Measurements from ENCODE around the gene GSG1L. TPM values are rescaled to one million over a fixed set of nuclear protein-coding genes. Genes with fewer than 3 reads are reported as not detected.
A peak's percentile ranks its signal among the peaks of the same experiment; 100 is the strongest.
"Not testable (repeated sequence)": the region's sequence is repeated elsewhere in the genome, so short reads cannot be mapped to it uniquely, and the experiment has no call there.

GSG1L gene
- polyA plus RNA-seq, 10 donors, result 1.6 to 3.7 (median 2.5) TPM

DNA sequence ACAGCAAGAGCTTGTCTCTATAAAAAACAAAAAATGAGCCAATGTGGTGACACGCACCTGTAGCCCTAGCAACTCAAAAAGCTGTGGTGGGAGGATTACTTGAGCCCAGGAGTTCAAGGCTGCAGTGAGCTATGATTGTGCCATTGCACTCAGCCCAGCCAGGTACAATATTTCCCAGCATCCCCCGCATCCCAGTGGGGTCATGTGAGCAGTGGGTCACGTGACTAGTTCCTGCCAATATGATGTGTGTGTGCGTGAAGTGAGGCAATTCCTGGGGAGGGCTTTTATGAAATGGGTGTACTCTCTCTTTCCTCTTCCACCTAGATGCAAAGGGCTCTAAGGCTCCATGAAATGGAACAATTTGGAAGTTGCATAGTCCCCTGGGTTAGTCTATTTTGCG lies 81.3 kb downstream of the GSG1L start:
- no peak for DNase-seq

DNA sequence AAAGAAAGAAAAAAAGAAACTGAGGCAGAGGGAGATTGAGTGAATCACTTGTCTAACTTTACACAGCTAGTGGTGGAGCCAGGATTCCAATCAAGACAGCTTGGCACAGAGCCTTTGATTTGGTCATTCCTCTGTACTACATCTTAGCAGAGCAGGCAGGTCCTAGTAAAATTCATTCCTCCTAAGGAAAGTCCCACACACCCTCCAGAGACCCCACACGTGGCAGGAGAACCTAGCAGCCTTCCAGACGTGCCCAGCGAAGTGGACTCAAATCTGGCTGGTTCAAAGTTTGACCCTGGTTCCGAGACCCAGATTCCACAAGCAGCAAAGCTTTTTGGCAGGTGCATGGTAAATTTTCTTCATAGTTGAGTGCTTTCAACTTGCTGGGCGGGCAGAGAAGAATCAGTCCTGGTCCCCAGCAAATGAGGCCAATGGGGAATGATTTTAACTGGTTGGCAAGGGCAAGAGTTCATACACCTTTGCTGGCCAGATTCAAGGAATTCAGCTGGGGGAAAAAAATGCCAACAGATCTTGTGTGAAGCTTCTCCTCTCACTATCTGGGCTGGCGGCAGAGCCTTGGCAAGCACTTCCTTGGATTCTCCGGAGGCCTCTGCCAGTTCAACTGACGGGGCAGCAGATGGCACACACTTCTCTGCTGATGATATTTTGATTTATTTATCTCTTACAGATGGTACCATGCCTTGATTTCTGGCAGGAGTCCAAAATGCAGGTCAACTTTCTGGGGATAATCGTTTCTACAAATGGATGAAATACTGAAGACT lies 82.4 kb downstream of the GSG1L start:
- peak in 1 of 3 donors; percentile 43 for DNase-seq

DNA sequence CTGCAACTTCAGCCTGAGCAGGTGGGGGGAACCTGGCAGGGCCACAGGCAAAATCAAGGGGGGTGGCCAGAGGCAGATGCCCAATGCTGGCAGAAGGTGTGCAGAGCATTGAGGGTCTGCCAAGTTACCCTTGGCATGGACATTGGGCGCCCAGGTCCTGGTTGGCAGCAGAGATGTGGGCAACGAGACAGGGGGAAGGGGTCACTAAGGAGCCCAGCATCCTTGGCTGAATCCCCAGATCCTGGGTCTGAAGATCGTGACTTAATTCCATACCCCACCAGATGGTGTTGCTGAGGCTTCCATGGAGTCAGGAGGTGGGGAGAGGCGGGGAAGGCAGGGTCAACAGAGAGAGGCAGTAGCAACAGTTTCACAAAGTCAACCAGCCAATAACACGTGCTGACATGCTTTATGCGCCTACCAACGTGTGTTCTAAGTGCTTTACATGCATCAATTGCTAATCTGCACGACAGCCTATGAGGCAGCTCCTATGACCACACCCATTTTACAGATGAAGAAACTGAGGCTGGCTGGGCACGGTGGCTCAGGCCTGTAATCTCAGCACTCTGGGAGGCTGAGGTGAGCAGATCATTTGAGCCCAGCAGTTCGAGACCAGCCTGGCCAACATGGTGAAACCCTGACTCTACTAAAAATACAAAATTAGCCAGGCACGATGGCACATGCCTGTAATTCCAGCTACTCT lies 83.3 kb downstream of the GSG1L start:
- peak in 1 of 3 donors; percentile 46 for DNase-seq

DNA sequence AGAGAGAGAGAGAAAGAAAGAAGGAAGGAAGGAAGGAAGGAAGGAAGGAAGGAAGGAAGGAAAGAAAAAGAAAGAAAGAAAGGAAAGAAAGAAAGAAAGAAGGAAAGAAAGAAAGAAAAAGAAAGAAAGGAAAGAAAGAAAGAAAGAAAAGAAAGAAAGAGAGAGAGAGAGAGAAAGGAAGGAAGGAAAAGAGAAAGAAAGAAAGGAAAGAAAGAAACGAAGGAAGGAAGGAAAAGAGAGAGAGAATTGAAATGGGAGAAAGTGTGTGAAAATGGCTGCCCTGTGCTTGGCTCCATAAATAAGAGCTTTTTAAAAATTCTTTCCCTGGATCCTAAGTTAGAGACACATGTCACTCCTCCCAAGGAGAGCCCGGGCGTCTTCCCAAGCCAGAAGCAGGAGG lies 83.8 kb downstream of the GSG1L start:
- DNase-seq, result not testable (repeated sequence)

DNA sequence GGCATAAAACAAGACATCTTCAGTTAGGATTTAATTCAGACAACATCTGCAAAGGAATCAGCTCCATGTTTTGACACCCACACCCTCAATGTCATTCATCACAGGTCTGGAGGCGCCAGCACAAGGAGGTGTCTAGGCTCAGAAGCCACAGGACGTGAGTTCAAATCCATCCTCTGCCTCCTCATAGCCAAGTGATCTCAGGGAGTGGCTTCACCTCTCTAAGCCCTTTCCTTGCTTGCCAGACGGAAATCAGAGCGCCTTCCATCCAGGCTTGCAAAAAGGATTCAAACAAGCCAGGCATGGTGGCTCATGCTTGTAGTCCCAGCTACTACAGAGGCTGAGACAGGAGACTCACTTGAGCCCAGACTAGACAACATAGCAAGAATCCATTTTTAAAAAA lies 84.6 kb downstream of the GSG1L start:
- DNase-seq, result no peak

DNA sequence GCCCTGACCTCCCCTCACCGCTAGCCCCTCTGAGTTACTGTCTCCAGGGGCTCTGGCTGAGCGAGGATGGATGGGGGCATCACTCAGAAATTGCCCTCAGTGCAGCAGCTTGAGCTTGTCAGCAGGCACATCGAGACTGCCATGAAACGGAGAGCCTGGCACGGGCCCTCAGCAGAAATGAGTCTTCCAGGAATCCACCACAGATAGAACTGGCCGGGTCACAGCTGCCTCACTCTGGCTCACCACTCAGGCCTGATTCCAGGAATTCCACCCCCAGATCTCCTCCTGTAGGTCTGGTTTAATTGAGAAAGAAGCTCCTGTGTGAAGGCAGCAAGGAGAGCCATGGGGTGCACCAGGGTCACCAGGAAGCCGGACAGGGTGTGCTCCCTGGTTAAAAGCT lies 85.5 kb downstream of the GSG1L start:
- peak; percentile 33 to 63 (median 51) for DNase-seq

DNA sequence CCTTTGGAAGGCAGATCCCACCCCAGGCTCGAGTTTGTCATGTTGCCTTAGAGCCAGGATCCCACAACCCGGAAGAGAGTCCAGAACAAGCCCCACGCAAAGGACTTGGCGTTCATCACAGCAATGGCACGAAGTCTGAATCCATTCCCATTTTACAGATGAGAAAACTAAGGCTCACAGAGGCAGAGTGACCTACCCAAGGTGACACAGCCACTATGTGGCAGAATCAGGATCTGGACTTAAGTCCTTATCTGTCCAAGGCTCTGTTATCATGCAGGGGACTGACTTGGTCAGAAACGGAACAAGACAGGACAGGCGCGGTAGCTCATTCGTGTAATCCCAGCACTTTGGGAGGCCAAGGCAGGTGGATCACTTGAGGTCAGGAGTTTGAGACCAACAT lies 86.5 kb downstream of the GSG1L start:
- DNase-seq, result no peak

DNA sequence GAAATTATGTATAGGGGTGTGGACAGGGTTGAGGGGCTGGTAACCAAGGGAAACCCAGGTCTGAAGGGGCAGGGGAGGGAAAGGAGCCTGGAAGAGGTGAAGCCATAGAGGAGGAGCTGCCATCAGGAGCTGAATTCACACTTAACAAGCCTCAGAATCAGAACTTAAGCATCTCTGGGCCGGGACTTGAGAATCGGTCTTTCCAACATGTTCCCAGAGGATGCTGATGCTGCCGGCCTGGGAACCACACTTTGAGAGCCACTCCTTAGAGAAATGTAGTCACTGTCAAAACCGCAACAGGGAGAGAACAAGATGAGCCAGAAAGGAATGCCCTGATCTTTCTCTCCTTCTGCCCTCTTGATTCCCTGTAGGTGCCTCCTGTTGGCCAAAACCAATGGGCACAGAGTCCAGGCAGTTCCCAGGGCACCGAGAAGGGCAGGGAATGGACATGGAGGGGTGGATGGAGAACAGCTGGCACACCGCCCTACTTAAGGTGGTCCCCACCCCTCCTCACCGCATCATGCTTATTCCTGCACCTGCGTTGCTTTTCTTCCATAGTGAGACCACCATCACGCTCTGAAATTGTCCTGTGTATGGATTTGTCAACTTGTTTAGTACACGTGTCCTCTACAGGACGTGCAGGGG lies 88.5 kb downstream of the GSG1L start:
- DNase-seq, result no peak

DNA sequence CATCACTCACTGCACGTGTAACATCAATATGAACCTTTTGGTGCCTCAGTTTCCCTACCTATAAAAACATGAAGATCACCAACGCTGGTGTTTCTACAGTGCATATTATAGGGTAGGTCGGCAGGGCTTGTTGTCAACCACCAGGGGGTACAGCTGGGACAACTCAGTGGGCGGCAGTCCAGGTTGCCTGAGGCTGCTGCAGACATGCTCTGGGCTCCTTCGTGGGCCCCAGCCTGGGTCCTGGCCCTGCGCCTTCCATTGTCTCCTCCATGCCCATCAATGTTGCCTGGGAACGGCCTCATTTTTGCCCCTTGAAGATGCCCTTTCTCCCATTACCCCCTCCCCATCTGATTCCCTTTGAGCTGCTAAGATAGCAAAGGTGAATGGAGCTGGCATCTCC lies 89.8 kb downstream of the GSG1L start:
- no peak for DNase-seq

DNA sequence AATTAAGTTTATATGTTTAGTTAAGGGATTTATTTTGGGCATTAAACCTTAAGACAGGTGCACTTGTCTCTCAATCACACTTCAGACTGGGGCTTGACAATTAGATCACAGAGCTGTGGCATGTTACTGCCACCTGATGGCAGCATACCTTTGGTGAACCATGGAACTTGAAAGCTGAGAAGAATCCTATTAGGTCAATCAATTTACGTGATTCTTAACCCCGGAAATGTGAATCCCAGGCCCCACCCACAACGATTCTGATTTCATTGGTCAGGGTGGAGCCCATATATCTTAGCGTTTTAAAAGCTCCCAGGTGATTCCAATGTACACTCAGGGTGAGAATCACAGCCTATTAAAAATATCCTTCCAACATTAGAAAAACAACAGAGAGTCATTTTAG lies 91.0 kb downstream of the GSG1L start:
- peak in 2 of 3 donors; percentile 7 to 31 for DNase-seq

DNA sequence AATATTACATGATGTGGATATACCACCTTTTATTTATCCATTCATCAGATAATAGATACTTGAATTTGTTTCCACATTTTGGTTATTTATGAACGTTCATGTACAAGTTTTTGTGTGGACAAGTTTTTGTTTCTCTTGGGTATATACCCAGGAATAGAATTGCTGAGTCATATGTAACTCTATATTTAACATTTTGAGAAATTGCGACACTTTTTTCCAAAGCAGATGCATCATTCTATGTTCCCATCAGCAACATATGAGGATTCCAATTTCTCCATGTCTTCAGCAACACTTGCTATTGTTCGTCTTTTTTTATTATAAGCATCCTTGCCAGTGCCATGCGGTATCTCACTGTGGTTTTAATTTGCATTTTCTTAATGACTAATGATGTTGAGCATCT lies 93.9 kb downstream of the GSG1L start:
- no peak for DNase-seq

DNA sequence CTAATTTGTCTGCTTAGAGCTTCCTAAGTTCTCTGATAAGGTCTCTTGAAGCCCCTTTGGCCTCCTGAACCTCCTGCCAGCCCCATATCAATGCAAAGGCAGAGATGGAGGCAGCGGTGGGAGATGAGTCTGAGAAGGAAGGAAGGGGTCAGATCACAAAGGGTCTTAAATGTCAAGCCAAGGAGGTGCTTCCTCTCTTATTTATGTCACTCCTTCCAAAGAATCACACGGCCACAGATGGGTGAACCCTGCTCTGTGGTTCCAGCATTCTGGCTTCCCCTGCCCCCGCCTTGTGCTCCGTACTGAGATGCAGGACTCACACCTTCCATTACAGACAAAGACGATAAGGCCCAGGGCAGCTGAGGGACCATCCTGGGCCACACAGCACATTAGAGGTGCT lies 96.3 kb downstream of the GSG1L start:
- no peak for DNase-seq

DNA sequence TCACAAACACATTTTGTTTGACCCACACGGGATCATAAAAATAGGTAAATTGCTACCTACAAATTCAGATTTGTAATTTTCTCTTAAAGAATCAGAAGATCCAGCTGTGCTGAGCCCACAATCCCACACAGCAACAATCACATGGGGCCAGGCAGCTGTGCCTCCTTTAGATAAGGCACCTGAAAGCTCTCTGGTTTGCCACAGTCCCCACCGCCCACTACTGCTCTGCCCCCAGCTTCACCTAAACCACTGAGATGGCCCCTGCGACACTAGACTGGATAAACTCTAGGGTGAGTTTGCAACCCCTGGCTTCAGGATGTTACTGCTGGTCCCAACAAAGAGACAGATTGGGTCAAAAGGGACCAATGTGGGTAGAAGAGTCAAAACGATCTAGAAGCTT lies 96.8 kb downstream of the GSG1L start:
- DNase-seq, result no peak

DNA sequence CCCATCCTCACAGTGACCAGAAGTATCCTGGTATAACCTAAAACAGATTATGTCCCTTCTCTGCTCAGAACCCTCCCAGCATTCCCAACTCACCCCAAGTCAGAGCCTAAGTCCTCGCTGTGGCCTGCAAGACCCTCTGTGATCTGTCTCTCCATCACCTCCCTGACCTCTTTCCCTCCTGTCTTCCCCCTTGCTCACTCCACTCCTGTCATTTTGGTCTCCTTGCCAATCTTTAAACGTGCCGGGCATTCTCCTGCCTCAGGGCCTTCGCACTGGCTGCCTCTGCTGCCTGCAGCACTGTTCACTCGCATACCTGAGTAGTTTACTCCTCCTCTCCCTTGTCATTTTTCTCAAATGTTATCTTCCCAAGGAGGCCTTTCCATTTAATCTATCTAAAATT lies 97.7 kb downstream of the GSG1L start:
- no peak for DNase-seq

DNA sequence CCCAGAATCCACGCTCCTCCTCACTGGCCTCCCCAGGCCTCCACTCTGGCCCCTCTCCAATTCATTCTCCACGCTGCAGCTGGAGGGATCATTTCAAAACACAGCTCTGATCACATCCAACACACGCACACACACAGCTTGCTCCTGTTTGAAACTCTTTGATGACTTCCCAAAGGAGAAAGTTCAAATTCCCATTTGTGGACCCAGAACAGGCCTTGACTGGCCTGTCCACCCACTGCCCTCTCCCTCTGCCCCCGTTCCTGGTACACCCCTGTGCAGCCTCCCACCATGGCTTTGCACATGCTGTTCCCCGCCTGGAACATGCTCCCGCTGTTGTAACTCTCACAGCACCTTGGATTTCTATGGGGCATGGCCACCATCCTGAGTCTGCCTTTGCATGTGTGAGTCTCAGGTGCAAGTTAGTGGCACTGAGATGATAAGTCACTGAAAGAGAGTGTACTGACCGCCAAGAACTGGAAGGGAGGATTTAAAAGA lies 100.0 kb downstream of the GSG1L start:
- no peak for DNase-seq

DNA sequence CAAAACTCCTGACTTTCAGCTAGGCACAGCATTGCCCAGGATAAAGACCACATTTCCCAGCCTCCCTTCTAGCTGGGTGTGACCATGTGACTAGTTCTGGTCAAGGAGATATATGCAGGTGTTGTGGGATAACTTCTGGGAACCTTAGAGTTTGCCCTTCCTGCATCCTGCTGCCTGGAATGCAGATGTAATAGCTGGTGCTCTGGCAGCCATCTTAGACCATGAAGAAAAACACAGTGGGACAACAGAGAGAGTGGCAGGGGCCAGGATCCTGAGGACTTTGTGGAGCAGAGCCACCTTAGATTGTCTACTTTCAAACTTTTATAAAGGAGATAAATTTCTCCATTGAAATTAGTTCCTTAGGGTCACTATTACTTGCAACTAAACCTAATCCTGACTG lies 101.3 kb downstream of the GSG1L start:
- DNase-seq, result no peak

DNA sequence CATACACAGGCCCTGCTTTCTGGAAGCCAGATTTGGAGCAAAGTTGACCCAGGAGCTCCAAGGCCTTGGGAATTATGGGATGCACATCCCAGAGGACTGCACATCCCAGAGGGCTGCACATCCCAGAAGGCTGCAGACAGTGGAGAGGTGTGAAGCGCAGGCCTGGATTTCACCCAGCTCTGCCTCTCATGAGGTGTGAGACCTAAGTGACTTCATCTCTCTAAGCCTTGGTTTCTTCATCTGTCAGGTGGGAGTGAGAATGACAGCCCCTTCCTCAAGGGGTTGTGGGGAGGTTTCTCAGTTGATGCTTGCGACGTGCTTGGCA lies 102.3 kb downstream of the GSG1L start:
- DNase-seq, result no peak

DNA sequence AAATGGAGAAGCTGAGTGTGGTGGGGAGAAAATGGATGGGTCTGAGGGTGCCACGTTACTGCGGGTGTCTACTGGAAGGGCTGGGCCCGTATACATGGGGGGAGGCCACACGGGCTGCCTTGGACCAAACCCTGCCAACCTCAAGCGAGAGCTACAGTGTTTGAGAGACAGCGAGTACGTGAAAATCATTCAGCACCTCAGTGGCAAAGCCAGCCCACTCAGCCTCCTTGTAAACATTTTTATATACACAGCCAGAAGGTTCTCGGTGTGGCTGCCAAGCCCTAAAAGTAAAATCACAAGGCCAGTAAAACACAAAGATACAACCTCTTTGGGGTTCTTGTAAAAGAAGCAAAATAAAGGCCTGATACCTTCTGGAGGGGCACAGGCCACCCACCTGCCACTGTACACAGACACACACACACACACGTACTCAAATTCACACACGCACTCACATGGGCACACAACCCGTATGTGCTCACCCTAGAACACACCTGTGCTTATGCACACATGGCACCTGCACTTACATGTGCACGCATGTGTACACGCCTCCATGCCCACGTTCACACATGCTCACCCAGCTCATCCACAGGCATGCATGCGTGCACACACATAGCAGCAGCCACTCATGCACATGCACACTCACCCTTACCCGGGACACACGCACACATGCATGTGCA lies 102.8 kb downstream of the GSG1L start:
- no peak for DNase-seq

DNA sequence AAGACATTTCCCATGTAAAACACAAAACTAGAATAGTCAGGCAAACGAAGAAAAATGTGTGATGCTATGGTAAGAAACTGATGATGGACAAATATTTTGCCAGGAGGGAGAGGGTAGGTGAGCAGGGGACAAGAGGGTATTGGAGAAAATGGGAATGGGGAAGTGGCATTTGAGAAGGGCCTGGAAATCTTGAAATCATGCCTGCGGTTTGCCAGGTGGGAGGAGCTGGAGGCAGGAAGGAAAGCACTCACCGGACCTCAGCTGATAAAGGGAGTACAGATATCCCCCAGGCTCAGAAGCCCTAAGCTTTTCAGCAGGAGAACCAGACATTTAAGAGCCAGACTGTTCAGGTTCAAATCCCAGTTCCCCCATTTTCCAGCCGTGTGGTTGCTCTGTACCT lies 103.6 kb downstream of the GSG1L start:
- no peak for DNase-seq

DNA sequence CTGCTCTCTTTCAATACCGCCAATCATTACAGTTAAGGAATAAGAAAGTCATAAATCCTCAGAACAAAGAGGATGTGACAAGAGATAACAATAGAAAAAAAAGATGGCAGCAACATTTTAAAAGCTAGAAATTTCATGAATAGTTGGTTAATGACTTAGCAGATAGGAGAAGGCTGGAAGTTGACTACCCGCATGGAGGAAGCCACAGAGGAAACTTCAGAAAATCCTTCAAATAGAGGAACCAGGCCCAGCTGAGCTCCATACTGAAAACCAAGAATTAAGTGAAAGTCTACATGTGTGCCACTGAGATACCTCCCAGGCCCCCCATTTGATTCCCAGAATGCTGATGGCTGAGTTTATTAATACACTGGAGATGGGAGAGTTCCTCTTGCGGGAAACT lies 109.3 kb downstream of the GSG1L start:
- no peak for DNase-seq

DNA sequence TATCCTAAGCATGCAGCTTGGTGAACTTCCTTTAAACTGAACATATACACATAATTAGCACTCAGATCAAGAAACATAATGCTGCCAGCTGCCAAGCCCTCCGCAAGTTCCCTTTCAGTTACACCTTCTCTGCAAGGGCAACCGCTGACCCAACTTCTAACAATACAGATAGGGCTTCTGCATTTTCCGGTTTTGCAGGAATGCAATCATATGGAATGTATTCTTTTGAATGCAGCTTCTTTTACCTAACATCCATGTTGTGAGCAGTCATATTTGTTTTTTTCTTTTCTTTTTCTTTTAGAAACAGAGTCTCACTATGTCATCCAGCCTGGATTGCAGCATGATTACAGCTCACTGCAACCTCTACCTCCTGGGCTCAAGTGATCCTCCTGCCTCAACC lies 110.7 kb downstream of the GSG1L start:
- no peak for DNase-seq

DNA sequence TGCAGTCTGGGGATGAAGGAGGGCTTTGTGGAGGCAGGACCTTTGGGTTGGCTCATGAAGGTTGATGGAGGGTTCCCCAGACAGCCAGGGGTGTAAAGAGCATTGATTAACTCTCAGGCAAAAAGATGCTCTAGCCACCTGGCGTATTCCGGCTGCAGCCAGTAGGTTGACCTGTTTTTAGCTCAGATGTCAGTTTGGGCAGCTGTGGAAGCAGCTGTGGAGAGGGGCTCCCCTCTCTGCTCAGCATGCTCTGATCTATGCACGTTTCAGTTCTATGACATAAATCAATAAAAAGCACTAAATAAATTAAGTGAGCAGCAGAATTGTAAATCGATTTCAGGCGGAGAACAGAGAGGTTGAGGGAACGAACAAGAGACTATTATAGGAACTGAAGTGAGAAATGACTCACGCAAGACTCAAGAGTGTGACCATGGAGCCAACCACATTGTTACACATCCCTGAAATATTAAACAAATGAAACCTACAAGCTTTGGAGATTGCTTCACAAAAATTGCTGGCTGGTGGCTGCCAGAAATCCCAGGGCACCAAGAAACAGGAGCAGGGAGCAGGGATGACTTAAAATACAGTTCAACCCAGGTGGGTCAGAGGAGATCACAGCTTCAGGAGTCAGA lies 111.9 kb downstream of the GSG1L start:
- DNase-seq, result no peak
